ENCODE measurements around the gene SEMA3A.

SEMA3A gene

GRCh38 chr7:83921271-83921940 lies 273.2 kb downstream of the SEMA3A start:
- no peak for DNase-seq (ENCODE audit: low read depth)
- TF ChIP-seq, protein P1, sequence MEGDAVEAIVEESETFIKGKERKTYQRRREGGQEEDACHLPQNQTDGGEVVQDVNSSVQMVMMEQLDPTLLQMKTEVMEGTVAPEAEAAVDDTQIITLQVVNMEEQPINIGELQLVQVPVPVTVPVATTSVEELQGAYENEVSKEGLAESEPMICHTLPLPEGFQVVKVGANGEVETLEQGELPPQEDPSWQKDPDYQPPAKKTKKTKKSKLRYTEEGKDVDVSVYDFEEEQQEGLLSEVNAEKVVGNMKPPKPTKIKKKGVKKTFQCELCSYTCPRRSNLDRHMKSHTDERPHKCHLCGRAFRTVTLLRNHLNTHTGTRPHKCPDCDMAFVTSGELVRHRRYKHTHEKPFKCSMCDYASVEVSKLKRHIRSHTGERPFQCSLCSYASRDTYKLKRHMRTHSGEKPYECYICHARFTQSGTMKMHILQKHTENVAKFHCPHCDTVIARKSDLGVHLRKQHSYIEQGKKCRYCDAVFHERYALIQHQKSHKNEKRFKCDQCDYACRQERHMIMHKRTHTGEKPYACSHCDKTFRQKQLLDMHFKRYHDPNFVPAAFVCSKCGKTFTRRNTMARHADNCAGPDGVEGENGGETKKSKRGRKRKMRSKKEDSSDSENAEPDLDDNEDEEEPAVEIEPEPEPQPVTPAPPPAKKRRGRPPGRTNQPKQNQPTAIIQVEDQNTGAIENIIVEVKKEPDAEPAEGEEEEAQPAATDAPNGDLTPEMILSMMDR (conservative IDR thresholded peaks at IDR 0.05; ENCODE audit: low read length), result no peak
- H3K4me3 ChIP-seq (ENCODE audit: low read length), result no peak overlapping the region

GRCh38 chr7:83918142-83918541 lies 276.4 kb downstream of the SEMA3A start:
- TF ChIP-seq, protein P1 (conservative IDR thresholded peaks at IDR 0.05; ENCODE audit: low read length), result no peak
- no peak for DNase-seq (ENCODE audit: low read depth)

GRCh38 chr7:83913174-83913573 lies 281.4 kb downstream of the SEMA3A start:
- H3K4me3 ChIP-seq (ENCODE audit: low read length), result no peak overlapping the region
- TF ChIP-seq, protein P1 (conservative IDR thresholded peaks at IDR 0.05; ENCODE audit: low read length), result no peak
- DNase-seq (ENCODE audit: low read depth), result no peak

More at GRCh38 chr7:83918142-83918541, 276.4 kb downstream of the SEMA3A start:
- no peak overlapping the region for H3K4me3 ChIP-seq (ENCODE audit: low read length)

DNA sequence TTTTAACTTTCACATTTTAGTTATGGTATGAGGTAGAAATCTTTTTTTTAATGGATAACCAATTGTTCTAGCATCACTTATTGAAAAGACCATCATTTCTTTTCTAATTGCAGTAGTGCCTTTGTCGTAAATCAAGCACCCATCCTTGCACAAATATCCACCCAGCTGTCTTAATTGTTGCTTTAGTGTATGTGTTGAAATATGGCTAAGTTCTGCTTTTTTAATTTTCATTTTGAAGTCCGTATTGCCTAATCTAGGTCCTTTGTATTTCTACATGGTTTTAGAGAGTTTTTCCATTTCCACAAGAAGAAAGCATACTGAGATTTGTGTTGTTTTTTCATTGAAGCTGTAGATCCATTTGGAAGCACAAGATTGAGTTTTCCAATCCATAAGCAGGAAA lies 286.1 kb downstream of the SEMA3A start:
- TF ChIP-seq, protein P1 (conservative IDR thresholded peaks at IDR 0.05; ENCODE audit: low read length), result no peak
- no peak overlapping the region for H3K4me3 ChIP-seq (ENCODE audit: low read length)
- no peak for DNase-seq (ENCODE audit: low read depth)
